Measurements from ENCODE around the gene RAI14.
"Not testable (repeated sequence)": the region's sequence is repeated elsewhere in the genome, so short reads cannot be mapped to it uniquely, and the experiment has no call there.

Gene RAI14

DNA sequence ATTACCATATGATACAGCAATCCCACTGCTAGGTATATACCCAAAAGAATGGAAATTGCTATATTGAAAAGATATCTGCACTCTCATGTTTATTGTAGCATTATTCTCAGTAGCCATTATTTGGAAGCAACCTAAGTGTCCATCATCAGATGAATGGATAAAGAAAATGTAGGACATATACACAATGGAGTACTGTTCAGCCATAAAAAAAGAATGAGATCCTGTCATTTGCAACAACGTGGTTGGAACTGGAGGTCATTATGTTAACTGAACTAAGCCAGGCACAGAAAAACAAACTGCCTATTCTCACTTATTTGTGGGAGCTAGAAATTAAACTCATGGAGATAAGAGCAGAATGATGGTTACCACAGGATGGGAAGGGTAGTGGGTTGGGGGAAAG, 119.8 kb downstream of the RAI14 start:
- DNase-seq, result no peak

DNA sequence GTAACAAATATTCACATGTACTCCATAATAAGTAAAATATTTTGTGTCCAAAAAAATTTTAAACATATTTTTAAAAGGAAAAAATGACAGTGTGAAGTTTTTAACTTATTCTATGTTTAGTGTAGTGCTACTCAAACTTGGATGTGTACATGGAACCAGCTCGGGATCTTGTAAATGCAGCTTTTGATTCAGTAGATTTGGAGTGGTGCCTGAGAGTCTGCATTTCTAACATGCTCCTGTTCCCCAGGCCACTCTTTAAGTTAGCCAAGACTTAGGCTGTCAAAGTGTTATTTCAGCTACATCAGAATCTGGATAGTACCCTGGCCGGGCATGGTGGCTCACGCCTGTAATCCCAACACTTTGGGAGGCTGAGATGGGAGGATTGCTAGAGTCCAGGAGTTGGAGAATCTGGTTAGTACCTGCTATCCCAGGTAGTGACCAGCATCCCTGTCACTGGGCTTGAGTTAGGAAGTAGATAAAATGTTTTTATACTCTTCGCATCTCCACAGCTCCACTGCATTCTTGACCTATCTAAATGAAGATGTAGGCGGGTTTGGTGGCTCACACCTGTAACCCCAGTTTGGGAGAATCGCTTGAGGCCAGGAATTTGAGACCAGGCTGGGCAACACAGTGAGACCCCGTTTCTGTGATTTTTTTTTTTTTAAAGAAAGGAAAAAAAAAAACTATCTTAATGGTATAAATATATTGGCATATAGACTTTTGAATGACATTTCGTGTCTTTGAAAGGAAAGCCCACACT, 122.1 kb downstream of the RAI14 start:
- no peak for DNase-seq

DNA sequence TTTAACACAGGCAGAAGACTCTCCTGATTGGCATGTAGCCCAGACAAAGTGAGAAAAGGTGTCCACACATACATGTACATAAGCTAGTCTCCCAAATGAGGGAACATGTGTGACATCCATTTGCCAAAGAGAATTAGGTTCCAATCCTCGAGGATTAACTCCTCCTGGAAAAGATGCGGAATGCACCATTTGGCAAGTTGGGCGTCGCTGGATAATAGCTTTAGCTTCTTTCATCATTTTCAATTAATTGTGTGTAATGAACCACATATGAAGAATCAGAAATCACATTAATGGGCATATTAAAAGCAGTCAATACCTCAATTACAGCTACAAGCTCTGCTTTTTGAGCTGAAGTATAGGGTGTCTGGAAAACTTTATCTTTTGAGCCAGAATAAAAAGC, 127.8 kb downstream of the RAI14 start:
- not testable (repeated sequence) for DNase-seq

DNA sequence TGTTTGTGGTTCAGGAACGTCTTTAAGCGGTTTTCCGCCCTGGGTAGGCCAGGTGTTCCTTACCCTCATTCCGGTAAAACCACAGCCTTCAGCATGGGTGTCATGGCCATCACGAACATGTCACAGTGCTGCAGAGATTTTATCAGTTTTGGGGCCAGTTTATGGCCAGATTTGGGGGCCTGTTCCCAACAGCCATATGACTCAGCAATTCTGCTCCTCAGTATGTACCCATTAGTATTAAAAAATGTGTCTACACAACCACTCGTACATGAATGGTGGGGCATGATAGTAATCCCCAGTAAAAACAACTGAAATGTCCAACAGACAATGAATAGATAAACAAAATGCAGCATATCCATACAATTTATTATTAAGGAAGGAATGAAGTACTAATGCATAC, 130.9 kb downstream of the RAI14 start:
- no peak for DNase-seq

DNA sequence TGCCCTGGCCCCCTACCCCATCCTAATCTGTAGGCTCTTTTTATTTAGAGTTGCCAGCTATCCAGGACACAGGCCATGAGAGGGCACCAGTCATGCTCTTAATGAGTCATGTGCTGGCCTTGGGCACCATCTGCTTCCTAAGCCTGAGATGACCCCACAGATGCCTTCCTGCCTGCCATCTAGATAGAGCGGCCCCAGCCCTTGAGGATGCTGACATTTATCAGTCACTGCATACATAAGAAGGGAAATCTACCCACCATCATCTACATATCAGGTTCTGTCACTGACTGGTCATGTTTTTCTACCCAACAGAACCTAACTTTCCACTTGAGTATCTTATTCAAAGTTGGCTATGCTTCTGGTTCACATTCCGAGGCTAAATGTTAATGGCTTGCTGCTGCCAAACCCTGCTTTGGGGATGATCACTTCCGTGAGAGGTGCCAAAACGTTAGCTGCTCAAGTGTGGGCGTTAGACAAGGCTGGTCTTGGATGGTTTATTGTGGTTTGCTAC, 132.9 kb downstream of the RAI14 start:
- no peak for DNase-seq

DNA sequence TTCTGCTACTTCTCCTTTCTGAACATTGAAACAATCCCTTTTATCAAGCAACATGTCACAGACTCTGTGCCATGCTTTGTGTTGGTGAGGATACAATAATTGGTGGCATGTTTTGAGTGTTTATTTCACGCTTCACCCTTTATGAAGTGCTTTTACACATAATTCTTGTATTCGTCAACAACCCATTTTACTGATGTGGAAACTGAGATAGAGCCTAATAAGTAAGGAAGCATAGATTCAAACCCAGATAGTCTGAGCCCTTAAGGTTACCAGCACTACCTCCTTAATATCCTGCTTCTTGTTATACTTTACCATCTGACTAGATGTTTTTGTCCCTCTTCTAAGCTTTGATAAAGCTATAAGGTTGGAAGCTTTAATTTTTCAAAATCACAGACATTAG, 133.5 kb downstream of the RAI14 start:
- no peak for DNase-seq

DNA sequence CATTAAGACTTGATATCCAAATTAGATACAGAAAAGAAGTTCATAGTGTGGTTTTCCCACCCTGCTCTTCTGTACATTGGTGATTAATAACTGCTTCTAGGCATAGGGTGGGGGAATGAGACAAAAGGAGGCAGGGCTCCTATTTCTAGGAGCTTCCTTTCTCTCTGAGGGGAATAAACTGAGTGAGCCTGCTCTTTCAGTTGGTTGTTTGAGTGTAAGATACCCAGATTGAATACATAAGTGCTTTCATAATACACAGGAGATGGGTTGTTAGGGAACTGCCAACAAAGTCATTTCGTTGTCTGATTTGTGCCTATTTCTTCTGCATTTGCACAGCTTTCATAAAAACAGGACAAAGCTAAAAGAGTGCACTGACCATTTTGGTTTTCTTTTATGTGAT, 133.9 kb downstream of the RAI14 start:
- DNase-seq, result no peak

DNA sequence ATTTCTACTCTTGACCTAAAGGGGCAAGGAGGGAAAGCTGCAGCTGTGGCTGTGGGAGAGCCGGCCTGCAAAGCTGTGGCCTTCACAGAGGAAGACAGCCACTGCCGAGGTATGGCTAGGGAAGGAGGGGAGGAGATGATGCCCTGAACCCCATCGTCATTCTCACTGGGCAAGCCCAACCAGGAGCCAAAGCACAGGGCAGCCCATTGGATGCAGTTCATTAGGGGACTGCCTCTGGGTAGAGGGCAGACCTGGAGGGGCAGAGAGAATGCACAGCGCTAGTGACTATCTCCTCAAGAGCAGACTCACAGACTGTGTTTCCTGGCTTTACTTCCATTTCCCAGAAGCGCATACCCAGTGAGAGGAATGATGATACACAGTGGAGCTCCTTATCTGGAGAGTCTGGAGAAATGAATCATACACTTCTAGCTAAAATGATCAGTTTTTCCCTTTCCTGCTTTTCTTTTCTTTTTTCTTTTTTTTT, 135.7 kb downstream of the RAI14 start:
- DNase-seq, result no peak

DNA sequence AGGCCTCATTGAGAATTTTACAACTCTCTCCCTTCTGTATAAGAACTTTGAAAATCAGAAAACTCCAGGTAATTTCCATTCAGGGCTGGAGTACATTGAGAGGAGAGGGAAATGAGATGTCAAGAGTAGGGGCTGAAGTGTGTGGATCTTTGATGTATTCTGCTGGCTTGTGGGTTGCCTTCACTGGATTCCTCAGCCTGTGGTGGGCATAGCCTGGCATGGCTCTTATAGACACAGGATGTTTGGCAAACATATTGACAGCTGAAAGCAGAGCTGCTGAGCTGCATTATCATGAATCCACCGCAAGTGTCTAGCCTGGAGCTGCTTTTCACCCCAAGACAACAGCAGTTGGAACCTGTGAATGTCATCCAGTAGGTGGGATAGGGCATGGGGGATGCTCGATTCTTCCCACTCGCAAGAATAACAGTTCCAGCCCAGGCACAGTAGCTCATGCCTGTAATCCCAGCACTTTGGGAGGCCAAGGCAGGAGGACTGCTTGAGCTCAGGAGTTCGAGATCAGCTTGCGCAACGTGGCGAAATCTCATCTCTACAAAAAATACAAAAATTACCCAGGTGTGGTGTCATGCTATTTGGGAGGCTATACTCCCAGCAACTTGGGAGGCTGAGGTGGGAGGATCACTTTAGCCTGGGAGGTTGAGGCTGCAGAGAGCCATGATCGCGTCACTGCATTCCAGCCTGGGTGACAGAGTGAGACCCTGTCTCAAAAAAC, 146.9 kb downstream of the RAI14 start:
- DNase-seq, result no peak

DNA sequence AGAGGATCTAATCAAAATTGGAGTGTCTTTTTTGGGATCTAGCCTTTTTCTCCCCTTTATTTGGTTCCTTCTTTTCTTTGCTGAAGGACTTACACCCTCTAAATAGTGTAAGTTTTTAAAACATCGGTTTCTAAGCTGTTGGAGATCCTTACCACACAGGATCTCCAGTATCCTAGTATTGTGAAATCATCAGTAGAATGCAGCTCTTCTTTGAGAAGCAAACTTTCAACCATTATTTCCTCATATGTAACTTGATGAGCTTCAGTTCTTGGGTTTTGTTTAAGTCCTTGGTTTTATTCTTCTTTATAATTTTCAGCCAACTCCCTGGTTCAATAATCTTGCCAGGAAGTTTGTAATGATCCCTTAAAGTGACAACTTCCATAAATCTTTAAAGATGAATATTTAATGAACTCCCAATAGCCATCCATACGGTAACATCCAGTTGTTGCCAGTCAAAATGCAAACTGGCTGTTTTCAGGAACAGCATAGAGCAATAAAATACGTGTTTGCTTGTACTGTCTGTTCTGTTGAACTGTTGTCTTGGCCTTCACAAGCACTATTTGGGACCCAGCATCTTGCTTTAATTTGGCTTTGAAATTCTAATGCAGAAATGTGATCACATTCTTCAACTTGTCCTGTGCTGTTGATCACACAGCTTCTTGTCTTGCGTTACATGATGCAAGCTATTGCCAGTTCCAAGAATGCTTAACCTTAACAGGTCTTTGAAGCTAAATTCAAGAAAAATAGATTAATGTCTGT, 148.0 kb downstream of the RAI14 start:
- no peak for DNase-seq

DNA sequence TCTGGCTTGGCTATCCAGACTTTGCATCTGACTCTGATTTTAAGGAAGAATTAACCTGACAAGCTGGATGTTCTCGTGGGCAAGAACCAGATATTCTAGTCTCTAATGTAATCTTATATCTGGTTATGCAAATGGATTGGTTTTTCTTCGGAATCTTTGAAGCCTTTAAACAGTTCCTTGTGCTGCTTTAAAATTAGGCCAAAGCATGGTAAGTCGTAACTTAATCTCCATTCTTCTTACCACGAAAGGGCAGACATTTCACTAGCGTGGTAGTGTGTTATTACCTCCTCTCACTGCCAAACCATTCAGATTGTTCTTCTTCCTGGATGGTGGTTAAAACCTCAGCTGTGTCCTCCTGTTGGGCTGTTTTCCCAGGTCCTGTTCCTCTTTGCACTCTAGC, 148.8 kb downstream of the RAI14 start:
- DNase-seq, result no peak

DNA sequence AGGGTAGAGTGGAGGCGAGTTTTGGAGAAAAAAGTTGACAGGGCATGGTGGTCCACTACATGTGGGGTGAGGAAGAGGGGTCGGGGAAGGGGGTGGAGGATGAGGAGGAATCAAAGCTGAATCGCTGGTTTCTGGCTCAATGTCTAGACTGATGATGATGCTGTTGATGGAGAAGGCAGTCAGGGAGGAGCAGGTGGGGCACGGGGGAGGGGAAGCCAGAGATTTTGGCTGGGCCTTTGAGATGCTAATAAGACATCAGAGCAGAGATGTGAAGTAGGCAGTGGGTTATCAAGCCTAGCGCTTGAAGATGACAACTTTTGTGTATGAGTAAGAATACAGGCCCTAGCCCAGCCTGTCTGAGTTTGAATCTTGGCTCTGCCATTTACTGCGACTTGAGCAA, 150.4 kb downstream of the RAI14 start:
- DNase-seq, result no peak

DNA sequence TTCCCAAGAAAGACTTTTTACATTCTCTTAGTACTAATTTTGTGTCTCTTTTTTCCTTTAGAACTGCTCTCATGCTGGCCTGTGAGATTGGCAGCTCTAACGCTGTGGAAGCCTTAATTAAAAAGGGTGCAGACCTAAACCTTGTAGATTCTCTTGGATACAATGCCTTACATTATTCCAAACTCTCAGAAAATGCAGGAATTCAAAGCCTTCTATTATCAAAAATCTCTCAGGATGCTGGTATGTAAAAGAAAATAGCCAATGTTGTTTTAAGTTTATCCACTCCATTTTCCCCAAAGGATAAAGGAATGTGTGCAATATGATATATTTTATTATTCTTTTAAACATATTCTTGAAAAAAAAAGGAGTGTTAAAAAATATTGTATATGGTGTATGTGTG, 155.6 kb downstream of the RAI14 start:
- no peak for DNase-seq

DNA sequence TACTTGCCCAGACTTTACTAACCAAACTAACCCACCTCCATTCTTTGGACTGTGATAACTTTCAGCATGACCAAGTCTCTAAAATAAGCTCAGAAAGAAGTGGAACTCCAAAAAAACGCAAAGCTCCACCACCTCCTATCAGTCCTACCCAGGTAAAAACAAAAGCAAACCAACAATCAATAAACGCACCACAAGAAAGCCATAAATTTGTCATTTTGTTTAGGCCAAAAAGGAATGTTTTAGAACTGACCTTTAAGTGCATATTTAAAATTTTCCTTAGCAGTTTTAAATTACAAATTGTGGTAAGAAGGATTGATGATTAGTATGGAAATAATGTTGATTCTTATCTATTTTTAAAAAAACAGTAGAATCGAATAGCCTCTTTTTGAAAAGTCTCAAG, 157.4 kb downstream of the RAI14 start:
- no peak for DNase-seq

DNA sequence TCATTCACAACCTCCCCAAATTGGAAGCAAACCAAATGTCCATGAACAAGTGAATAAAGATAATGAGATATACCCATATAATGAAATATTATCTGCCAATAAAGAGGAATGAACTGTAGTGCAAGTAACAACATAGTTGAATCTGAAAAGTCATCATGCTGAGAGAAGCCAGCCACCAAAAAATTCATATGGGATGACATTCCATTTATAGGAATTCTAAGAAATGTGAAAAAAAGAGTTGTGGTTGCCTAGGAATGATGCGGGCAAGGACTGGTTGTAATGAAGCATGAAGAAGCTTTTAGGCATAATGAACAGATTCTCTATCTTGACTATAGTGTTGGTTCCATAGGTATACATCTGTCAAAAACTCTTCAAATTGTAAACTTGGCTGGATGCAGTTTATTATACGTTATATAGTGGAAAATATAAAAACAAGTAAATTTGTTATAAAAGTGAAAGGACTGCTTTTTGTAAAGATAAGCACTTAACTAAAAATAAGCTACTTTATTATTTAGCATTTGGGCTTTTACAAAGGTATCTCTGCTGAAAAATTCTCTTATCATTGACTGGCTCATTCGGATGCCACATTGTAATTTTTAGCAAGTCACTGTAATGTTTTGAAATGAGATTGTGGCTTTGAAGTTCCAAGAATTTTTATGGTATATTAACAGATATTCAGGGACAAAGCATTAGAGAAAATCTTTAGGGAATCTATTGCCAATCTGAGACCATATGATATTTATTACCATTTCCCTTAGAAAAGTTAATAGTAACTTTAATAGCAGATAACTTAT, 161.6 kb downstream of the RAI14 start:
- no peak for DNase-seq

DNA sequence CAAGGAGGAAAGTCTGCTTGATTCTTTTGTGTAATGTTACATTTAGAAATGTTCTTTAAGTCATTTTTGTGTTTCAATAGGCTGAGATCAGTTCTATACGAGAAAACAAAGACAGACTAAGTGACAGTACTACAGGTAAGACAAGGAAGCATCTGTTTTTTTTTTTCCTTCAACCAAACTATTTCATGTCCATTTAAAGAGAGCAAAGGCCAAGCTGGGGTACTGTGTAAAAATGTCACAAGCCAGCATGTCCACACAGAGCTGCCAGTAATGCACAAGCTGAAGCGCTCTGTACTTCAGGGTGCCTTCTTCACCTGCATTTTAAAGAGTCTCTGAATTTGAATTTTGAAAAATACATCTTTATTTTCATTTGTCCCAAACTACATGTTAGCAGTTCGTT, 162.6 kb downstream of the RAI14 start:
- DNase-seq, result no peak

DNA sequence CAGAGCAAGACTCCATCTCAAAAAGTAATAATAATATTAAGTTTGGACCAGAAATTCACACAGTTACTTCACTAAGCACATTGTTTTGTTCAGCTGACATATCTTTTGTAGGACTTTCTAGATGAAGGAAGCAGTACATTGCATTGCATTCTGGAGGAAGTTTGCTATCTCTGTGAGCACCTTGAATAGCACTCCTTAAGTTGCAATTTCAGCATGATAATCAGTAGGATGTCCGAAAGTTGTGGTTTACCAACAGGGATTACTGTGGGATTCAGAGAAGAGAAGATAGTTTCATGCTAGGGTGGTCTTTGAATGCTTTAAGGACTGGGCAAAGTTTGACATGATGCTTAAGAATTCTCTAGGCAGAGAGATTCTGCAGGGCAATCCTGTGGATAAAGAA, 164.5 kb downstream of the RAI14 start:
- no peak for DNase-seq

DNA sequence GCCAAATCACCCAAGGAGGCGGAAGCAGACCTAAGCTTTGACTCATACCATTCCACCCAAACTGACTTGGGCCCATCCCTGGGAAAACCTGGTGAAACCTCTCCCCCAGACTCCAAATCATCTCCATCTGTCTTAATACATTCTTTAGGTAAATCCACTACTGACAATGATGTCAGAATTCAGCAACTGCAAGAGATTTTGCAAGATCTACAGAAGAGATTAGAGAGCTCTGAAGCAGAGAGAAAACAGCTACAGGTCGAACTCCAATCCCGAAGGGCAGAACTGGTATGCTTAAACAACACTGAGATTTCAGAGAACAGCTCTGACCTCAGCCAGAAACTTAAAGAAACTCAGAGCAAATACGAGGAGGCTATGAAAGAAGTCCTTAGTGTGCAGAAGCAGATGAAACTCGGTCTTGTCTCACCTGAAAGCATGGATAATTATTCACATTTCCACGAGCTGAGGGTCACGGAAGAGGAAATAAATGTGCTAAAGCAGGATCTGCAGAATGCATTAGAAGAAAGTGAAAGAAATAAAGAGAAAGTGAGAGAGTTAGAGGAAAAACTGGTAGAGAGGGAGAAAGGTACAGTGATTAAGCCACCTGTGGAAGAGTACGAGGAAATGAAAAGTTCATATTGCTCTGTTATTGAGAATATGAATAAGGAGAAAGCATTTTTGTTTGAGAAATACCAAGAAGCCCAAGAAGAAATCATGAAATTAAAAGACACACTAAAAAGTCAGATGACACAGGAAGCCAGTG, 167.0 kb downstream of the RAI14 start:
- DNase-seq, result no peak

DNA sequence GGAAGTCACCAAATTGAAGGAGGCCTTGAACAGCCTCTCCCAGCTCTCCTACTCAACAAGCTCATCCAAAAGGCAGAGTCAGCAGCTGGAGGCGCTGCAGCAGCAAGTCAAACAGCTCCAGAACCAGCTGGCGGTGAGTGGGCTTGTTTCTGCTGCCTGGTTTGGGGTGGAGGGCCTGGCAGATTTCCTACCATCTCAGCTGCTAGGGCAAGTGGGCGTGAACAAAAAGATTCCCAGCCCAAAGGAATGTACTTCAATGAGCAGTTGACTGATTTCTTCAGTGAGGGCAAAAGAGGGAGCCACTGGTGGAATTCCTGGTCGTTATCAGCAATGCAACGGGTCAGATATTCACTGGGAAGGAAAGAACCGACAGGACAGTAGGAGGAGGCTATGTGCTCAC, 170.2 kb downstream of the RAI14 start:
- no peak for DNase-seq

DNA sequence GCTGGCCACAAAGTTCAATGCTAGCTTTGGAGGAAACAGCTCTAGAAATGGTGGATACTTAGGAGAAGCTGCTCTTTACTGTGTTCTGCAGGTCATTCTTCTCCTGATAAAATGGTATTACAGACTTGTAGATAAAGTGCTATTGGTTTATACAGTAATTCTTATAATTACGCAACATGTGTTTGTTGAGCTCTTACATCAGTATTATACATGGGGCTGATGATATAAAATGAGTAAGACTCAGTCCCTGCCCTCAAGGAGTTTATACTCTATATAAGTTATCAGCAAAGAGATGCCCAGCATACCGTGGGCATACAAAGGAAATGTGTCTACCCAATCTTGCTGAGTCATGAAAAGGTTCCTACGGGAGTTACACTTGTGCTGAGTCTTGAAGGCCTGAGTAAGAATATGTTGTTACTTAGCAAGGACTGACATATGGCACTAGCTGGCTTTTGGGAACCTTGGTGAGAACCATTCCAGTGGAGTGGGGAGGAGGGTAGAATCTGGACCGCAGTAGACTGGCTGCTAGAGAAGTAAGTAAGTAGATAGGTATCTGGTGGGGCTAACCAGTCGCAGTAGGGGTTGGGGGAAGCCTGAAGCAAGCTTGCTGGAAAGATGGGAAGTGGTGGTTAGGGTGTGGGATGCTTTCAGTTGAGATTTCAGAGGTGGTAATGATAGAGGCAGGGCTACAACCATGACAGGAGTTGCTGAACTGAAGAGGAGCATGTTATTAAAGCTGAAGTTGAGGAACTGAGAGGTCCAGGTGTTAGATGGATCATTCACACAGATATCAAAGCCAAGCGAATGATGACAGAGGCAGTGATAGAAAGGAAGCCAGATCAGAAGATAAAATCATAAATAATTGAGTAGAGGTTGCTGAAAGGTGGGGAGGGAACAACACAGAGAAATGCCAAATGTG, 171.7 kb downstream of the RAI14 start:
- no peak for DNase-seq

DNA sequence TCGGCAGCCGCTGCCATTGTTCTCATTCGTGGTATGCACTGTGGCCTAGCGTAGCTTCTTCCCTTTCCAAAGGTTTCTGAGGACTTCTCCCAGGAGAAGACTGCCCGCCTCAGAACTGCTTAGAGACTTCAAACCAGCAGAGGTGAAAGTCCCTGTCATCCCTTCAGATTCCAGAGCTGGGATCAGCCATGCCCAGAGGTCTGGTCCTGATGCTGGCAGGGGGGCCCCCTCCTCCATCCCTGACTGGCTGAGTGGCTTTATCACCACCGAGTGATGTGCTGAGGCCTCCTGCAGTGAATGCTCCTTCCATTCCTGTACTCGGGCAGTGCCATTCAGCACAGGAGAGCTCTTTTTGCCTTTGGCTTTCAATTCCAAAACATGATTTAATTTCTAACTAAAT, 174.7 kb downstream of the RAI14 start:
- not testable (repeated sequence) for DNase-seq

Measured in inflammatory macrophage treated with lipopolysaccharide for 1 hour (primary cell).